ENCODE measurements around the gene SHC4. TPM values are rescaled to one million over a fixed set of nuclear protein-coding genes. Genes with fewer than 3 reads are reported as not detected.

The SHC4 gene
- total and polyA plus RNA-seq, 7 donors: 0.10 to 1.0 (median 0.25) TPM; not detected in 1

DNA sequence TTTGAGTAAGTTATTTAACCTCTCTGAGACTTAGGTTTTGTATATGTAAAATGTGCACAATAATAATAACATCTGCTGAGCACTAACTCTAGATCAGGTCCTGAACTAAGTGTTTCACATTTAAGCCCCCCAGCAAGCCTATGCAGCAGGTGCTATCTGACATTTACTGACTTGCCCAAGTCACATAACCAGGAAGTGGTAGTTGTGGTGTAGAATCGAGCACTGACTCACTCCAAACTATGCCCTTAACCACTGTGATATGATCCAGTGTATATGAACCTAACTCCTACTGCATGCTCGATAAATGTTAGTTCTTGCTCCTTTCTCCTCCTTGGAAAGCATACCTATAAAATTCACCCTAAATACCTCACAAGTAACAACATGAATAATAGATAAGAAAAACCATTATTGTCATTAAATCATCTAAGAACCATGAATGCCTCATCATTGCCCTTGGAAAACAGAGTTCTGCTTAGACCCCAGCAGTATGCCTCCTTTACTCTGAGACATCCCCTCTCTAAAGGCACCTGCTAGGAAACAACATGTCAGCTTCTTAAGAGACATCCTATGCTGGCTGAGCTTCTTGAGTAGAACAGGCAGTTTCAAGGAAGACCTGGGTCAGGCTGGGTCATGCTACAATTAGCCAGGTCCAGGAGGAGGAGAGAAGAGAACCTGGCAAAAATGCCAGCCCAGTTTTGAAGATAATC, 3.0 kb upstream of the SHC4 start:
- Histone ChIP-seq H3K36me3 (ENCODE audit: insufficient read depth in 1 of 2, low read depth in 1 of 2) (no peaks in the 10 kb centered on the region), H3K9me3 (no peaks in the 10 kb centered on the region), H3K27me3 (ENCODE audit: insufficient read depth in 3 of 3, low read length in 2 of 3) (no peaks in the 10 kb centered on the region), H3K4me1 (peaks cover 16% of the 10 kb centered on the region), H3K27ac (no peak overlapping the region), H3K4me3 (no peak overlapping the region)
- intact Hi-C loops (cut with DNase I): no loop called here
- TF ChIP-seq, protein P1, sequence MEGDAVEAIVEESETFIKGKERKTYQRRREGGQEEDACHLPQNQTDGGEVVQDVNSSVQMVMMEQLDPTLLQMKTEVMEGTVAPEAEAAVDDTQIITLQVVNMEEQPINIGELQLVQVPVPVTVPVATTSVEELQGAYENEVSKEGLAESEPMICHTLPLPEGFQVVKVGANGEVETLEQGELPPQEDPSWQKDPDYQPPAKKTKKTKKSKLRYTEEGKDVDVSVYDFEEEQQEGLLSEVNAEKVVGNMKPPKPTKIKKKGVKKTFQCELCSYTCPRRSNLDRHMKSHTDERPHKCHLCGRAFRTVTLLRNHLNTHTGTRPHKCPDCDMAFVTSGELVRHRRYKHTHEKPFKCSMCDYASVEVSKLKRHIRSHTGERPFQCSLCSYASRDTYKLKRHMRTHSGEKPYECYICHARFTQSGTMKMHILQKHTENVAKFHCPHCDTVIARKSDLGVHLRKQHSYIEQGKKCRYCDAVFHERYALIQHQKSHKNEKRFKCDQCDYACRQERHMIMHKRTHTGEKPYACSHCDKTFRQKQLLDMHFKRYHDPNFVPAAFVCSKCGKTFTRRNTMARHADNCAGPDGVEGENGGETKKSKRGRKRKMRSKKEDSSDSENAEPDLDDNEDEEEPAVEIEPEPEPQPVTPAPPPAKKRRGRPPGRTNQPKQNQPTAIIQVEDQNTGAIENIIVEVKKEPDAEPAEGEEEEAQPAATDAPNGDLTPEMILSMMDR (IDR thresholded peaks at IDR 0.05): no peak
- no peak for ATAC-seq
- DNase-seq: no peak
- WGBS, 3 donors: 75 to 80% (median 80%) methylated on average over 2 of the region's 2 CpGs

DNA sequence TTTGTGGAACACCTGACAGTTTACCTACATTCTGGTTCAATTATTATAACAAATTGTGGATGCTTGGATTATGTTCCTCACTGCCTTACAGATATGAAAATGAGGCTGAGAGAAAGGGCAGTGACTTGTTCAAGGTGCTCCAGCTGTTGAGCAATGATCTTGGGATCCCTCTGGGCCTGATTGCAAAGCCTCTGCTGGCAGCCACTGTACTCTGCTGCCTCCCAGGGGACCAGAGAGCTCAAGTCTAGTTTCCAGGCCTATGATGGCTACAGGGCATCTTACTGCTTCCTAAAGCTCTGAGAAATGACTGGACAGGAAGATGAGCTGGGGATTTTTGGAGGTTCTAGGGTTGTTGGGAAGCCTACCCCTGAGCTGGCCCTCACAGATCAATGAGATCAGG, 2.3 kb upstream of the SHC4 start:
- Histone ChIP-seq H3K4me3 (no peak overlapping the region), H3K36me3 (ENCODE audit: insufficient read depth in 1 of 2, low read depth in 1 of 2) (no peaks in the 10 kb centered on the region), H3K9me3 (no peaks in the 10 kb centered on the region), H3K4me1 (peaks cover 16% of the 10 kb centered on the region), H3K27me3 (ENCODE audit: insufficient read depth in 3 of 3, low read length in 2 of 3) (no peaks in the 10 kb centered on the region), H3K27ac (no peak overlapping the region)
- DNase-seq (no peak), ATAC-seq (no peak)
- intact Hi-C loops (cut with DNase I): no loop called here
- TF ChIP-seq, protein P1 (IDR thresholded peaks at IDR 0.05): no peak

DNA sequence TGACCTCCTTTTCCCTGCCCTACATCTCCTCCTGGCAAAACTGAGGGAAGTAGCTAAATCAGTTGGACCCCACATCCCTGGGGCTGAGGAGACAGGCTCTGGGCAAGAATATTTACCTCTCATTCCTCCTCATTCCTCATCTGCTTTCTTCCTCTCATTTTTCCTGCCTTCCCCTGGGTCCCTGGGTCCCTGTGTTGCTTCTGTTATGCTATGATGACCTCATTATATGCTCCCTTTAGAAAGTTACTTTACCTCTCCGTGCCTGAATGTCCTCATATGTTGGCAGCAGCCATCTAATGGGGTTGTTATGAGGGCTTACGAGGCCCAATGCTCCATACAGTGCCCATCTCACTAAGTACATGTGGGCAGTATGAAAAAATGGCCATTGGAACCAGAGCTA, 1.2 kb upstream of the SHC4 start:
- Histone ChIP-seq H3K36me3 (ENCODE audit: insufficient read depth in 1 of 2, low read depth in 1 of 2) (no peaks in the 10 kb centered on the region), H3K27me3 (ENCODE audit: insufficient read depth in 3 of 3, low read length in 2 of 3) (no peaks in the 10 kb centered on the region), H3K4me1 (peaks cover 16% of the 10 kb centered on the region), H3K4me3 (no peak overlapping the region), H3K27ac (no peak overlapping the region), H3K9me3 (no peaks in the 10 kb centered on the region)
- TF ChIP-seq, protein P1 (IDR thresholded peaks at IDR 0.05): no peak
- intact Hi-C loops (cut with DNase I): loop anchor here (5.0 kb wide), 1 partner anchor 88 kb away; the partner anchor contains the start of gene EID1 (in 2 of the 2)
- DNase-seq: no peak
- ATAC-seq: no peak
- 73 to 81% (median 77%) methylated on average over 2 of the region's 2 CpGs for WGBS, 3 donors

DNA sequence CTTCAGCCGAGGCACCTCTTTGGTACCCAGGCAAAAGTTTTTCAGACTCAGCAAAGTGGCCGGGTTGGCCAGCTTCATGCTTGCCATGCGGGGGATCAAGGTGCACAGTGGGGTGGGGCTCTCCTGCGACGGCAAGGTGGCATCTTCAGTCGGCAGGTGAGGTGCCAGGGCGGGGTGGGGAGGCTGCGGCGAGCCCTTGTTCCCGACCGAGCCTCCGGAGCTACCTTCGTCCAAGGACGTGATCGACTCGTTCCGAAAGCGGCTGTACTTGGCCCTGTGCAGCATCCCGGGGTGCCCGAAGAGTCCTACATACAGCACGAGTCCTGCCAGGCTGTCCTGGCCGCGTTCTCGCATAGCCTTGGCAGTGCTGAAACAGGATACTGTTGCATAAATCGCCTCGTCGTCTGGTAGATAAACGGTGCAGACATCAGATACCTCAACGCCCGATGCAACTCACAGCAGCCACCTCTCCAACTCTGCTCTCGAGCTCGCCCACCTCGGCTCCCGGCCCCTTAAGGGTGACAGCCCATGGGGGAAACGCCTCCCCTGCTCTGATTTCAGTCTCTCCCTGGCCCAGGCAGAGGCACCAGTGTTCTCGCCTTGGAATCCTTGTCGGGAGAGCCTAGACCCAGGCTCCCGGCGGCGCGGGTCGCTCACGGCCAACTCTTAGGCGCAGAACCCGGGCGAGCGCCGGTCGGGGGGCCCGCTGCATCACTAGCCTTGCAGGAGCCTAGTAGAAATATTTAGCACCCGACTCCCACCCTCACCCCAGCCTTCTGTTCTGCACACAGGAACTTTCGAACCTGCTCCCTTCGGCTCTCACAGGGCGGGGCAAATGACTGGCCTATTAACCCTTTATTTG, 826 bp downstream of the SHC4 start:
- DNase-seq (peak; percentile 52 to 74), ATAC-seq (peak; percentile 86 to 93 (median 90))
- Histone ChIP-seq H3K27ac (peak overlapping the region; percentile 21), H3K9me3 (no peaks in the 10 kb centered on the region), H3K27me3 (ENCODE audit: insufficient read depth in 3 of 3, low read length in 2 of 3) (no peaks in the 10 kb centered on the region), H3K4me1 (peaks cover 16% of the 10 kb centered on the region), H3K36me3 (ENCODE audit: insufficient read depth in 1 of 2, low read depth in 1 of 2) (no peaks in the 10 kb centered on the region), H3K4me3 (peak overlapping the region; percentile 75)
- TF ChIP-seq, protein P1 (IDR thresholded peaks at IDR 0.05): no peak
- intact Hi-C loops (cut with DNase I): loop anchor here (5.0 kb wide), 1 partner anchor 86 kb away; the partner anchor contains the start of gene EID1 (in 2 of the 2)
- 5 to 6% (median 5%) methylated on average over 54 of the region's 54 CpGs for WGBS, 3 donors

Data from psoas muscle (tissue), 8 donors.